K562 treated with DMSO at 1 percent for 12 hours (cell line): ENCODE measurements around the gene LIG1. TPM values are rescaled to one million over a fixed set of nuclear protein-coding genes. Genes with fewer than 3 reads are reported as not detected.

Experiments
- total RNA-seq: library from RNA; unstranded; fragments of 300-600 nt; gene quantifications from 2 replicates; pipeline ENCODE4 v1.2.3, GENCODE V29; 2022; ENCODE audit not compliant: insufficient read depth

The LIG1 gene
- total RNA-seq, result 82.1 and 88.6 TPM in 2 replicates

GRCh38 chr19:48169939-48170803, at the start of gene LIG1, which contains the start of gene ZSWIM9:
Gene LIG1 (minus strand): TSS chr19:48170344. CDS start chr19:48165566, 4,778 bp downstream.
Gene ZSWIM9 (plus strand): TSS chr19:48170680. CDS start chr19:48171803, 1,123 bp downstream.

GRCh38 chr19:48110350-48110966, 59.7 kb downstream of the LIG1 start, which contains the start of gene PLA2G4C:
Gene PLA2G4C (minus strand): TSS chr19:48110817. CDS start chr19:48106529, 4,288 bp downstream.

Other genes with a start within 250 kb of the LIG1 start
- gene BSPH1, start 178.2 kb downstream of the LIG1 start, total RNA-seq, result not detected in 2 replicates
- 2.2 TPM in 1 of 2 replicates, not detected in the other for gene ELSPBP1, start 175.7 kb downstream of the LIG1 start, total RNA-seq
- not detected in 2 replicates for gene CABP5, start 126.3 kb downstream of the LIG1 start, total RNA-seq
- 0.32 TPM in 1 of 2 replicates, not detected in the other for gene PLA2G4C, start 59.5 kb downstream of the LIG1 start, total RNA-seq
- 2.9 and 3.6 TPM in 2 replicates for gene ZSWIM9, start 336 bp upstream of the LIG1 start, total RNA-seq
- 6.3 and 26.6 TPM in 2 replicates for gene CARD8, start 85.6 kb upstream of the LIG1 start, total RNA-seq
- gene ZNF114, start 99.7 kb upstream of the LIG1 start, total RNA-seq, result not detected in 2 replicates
- 200 and 238 TPM in 2 replicates for gene EMP3, start 155.2 kb upstream of the LIG1 start, total RNA-seq
- 2.6 and 7.7 TPM in 2 replicates for gene TMEM143, start 193.6 kb upstream of the LIG1 start, total RNA-seq
- gene SYNGR4, start 194.0 kb upstream of the LIG1 start, total RNA-seq, result 1.1 TPM in 1 of 2 replicates, not detected in the other
- gene KDELR1, start 221.2 kb upstream of the LIG1 start, total RNA-seq, result 162 and 237 TPM in 2 replicates
- gene GRIN2D, start 223.3 kb upstream of the LIG1 start, total RNA-seq, result 11.8 and 27.2 TPM in 2 replicates